Lower leg skin (tissue), 4 donors: Measurements from ENCODE around the gene AUH. TPM values are rescaled to one million over a fixed set of nuclear protein-coding genes. Genes with fewer than 3 reads are reported as not detected.

Source experiments
- DNase-seq, 2 donors: peaks; one replicate each; pipeline ENCODE4 v3.0.0-alpha.2; 2019; ENCODE audit warnings: low spot score in 2 of 2
- H3K4me3 ChIP-seq: fragments of 200-600 bp; sonication (generic); 2 replicates; pipeline ENCODE4 v1.5.1; 2017; ENCODE audit warnings: mild to moderate bottlenecking, low read depth; ENCODE audit not compliant: poor library complexity, severe bottlenecking
- CTCF ChIP-seq, 3 donors: fragments of 450-650 bp; IDR thresholded peaks; one replicate each; pipeline ENCODE4 v1.5.1; 2016; ENCODE audit warnings: antibody characterized with exemption in 3 of 3, mild to moderate bottlenecking in 3 of 3, moderate library complexity in 2 of 3
- POLR2A ChIP-seq, 2 donors: fragments of 450-650 bp; IDR thresholded peaks; one replicate each; pipeline ENCODE4 v1.6.1; 2016 to 2017; ENCODE audit warnings: antibody characterized with exemption in 2 of 2, mild to moderate bottlenecking in 1 of 2, moderate library complexity in 1 of 2
- WGBS, 2 donors: methylation state at CpG; one replicate each; pipeline ENCODE4 v1.1.5; 2018; 5-methylcytosine and 5-hydroxymethylcytosine counted together
- intact Hi-C: fragments of 100-400 bp; cut with DNase I; formaldehyde crosslinking; loops from one replicate; pipeline ENCODE4 v1.15.0; 2023; ENCODE audit warnings: low total_unique reads
- total RNA-seq, 4 donors: library from RNA; depleted of rRNA; stranded (reverse); fragments of >200 nt; gene quantifications; one replicate each; pipeline ENCODE4 v1.1.0, GENCODE V29; 2016

AUH gene
- total RNA-seq, 4 donors from 2014 or later: 30.7 to 54.4 (median 32.4) TPM

DNA sequence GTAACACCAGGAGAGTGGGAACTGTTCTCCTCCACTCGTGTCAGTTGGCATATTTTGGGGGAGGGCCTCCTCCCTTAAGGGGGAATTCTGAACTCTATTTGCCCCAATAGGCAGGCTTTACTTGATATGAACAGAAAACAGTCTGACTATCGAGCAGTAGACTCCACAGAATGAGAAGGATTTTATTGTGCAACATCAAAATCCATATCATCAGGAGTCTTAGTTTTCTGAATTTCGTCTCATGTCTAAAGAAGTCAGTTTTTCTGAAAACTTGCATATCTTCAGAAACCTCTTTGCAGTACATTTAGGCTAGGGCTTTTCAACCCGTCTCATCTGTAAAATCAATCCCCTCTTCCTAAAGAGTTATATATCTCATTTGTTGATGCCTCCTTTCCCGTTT, 96.2 kb downstream of the AUH start:
- intact Hi-C loops: no loop called here
- TF ChIP-seq POLR2A (IDR thresholded peaks at IDR 0.05) (no peak), CTCF (IDR thresholded peaks at IDR 0.05) (no peak)
- 90 to 92% methylated on average over 5 of the region's 5 CpGs for WGBS, 2 donors
- DNase-seq: no peak
- H3K4me3 ChIP-seq: no peak overlapping the region

DNA sequence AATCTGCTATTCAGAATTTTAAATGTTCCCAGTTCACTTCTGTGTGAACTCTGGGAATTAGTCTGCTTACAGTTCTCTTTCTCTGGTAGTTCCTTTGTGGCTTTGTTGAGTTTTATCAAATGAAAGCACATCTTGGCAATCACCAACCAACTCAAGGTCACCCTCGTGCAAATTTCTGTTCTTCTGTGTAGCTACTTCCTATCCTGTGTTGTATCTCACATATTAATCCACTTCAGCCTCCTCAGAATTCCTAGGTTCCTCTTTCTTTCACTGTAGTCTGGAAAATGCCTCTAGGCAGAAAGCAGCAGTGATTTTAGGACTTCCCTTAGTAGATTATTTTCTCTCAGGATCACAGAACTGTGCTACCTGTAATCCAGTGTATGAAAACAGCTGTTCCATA, 100.3 kb downstream of the AUH start:
- H3K4me3 ChIP-seq: no peak overlapping the region
- TF ChIP-seq POLR2A (IDR thresholded peaks at IDR 0.05): no peak
- no peak for TF ChIP-seq CTCF (IDR thresholded peaks at IDR 0.05)
- intact Hi-C loops: no loop called here
- WGBS, 2 donors: 55 to 68% methylated on average over 1 of the region's 1 CpG
- DNase-seq: no peak

- intact Hi-C loops: no loop called here
- TF ChIP-seq CTCF (IDR thresholded peaks at IDR 0.05) (no peak), POLR2A (IDR thresholded peaks at IDR 0.05) (no peak)
- no peak for DNase-seq
- H3K4me3 ChIP-seq: no peak overlapping the region
- WGBS, 2 donors: 93 to 100% methylated on average over 1 of the region's 1 CpG
Observed at GRCh38 chr9:91259162-91259561, 102.6 kb downstream of the AUH start.

GRCh38 chr9:91258451-91258850, 103.3 kb downstream of the AUH start:
- 96% methylated on average over 3 of the region's 3 CpGs for WGBS, 2 donors
- TF ChIP-seq CTCF (IDR thresholded peaks at IDR 0.05): no peak
- TF ChIP-seq POLR2A (IDR thresholded peaks at IDR 0.05): no peak
- H3K4me3 ChIP-seq: no peak overlapping the region
- intact Hi-C loops: no loop called here
- no peak for DNase-seq

- TF ChIP-seq CTCF (IDR thresholded peaks at IDR 0.05): no peak
- no peak for TF ChIP-seq POLR2A (IDR thresholded peaks at IDR 0.05)
- intact Hi-C loops: no loop called here
- no peak for DNase-seq
- 25 to 35% methylated on average over 3 of the region's 3 CpGs for WGBS, 2 donors
- H3K4me3 ChIP-seq: no peak overlapping the region
Observed at GRCh38 chr9:91256235-91256634, 105.5 kb downstream of the AUH start.

DNA sequence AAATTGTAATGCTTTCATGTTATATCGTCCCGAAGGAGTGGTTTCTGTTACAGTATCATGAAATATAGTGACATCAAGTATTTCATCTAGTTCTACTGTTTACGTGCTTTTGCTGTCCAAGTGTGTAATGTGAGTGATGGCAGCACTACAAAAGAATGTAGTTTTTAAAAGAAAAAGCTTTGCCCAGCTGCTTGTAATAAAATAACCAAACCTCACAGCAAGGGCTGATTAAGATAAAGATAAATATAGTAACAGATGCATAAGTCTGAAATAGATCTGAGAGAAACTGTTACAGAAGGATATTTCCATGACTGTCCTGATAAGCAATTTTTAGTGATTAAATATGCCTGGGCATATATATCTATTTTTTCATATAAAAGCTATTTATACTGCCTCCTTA, 106.4 kb downstream of the AUH start:
- no peak for DNase-seq
- WGBS, 2 donors: 54 to 64% methylated on average over 3 of the region's 3 CpGs
- H3K4me3 ChIP-seq: no peak overlapping the region
- intact Hi-C loops: no loop called here
- no peak for TF ChIP-seq CTCF (IDR thresholded peaks at IDR 0.05)
- TF ChIP-seq POLR2A (IDR thresholded peaks at IDR 0.05): no peak
